CD4-positive, alpha-beta T cell treated with Interleukin-2 at 100 ng/mL for 4 hours (primary cell): ENCODE measurements around the gene SETD5.
A peak's percentile ranks its signal among the peaks of the same experiment; 100 is the strongest.

Source experiments
- DNase-seq: peaks from one replicate; pipeline ENCODE4 v3.0.0-alpha.2; 2020; ENCODE audit warnings: low spot score

Gene SETD5

GRCh38 chr3:9397332-9397905 lies at the start of gene SETD5:
Gene SETD5 (plus strand): TSS chr3:9397615. CDS start chr3:9428939, 31,324 bp downstream.
- peak; percentile 99 for DNase-seq

GRCh38 chr3:9347887-9348286 lies 49.5 kb upstream of the SETD5 start:
- DNase-seq: no peak

- DNase-seq: no peak
Measured at GRCh38 chr3:9349321-9350117, 47.9 kb upstream of the SETD5 start.

- DNase-seq: no peak
Measured at GRCh38 chr3:9351709-9352126, 45.7 kb upstream of the SETD5 start.

- DNase-seq: peak; percentile 64
Measured at GRCh38 chr3:9352917-9353752, 44.3 kb upstream of the SETD5 start.

GRCh38 chr3:9361691-9362388 lies 35.6 kb upstream of the SETD5 start:
- no peak for DNase-seq

- peak; percentile 87 for DNase-seq
Measured at GRCh38 chr3:9362731-9363530, 34.5 kb upstream of the SETD5 start, which contains the start of gene THUMPD3. Gene THUMPD3 (plus strand): TSS chr3:9363054. CDS start chr3:9365069, 2,015 bp downstream.

GRCh38 chr3:9369508-9369907 lies 27.9 kb upstream of the SETD5 start:
- no peak for DNase-seq

- no peak for DNase-seq
Measured at GRCh38 chr3:9373465-9373864, 23.9 kb upstream of the SETD5 start.

GRCh38 chr3:9377981-9378380 lies 19.4 kb upstream of the SETD5 start:
- no peak for DNase-seq

GRCh38 chr3:9379327-9379726 lies 18.1 kb upstream of the SETD5 start:
- no peak for DNase-seq

- DNase-seq: no peak
Measured at GRCh38 chr3:9380014-9380413, 17.4 kb upstream of the SETD5 start.

GRCh38 chr3:9384141-9384828 lies 13.1 kb upstream of the SETD5 start:
- no peak for DNase-seq

GRCh38 chr3:9385187-9386077 lies 12.0 kb upstream of the SETD5 start:
- no peak for DNase-seq

- DNase-seq: no peak
Measured at GRCh38 chr3:9386078-9386459, 11.3 kb upstream of the SETD5 start.

- no peak for DNase-seq
Measured at GRCh38 chr3:9386501-9387321, 10.7 kb upstream of the SETD5 start.

GRCh38 chr3:9387322-9387655 lies 10.1 kb upstream of the SETD5 start:
- no peak for DNase-seq

- DNase-seq: no peak
Measured at GRCh38 chr3:9388142-9388541, 9.3 kb upstream of the SETD5 start.
